Adipose tissue (tissue), 3 donors: ENCODE measurements around the gene ABHD12. TPM values are rescaled to one million over a fixed set of nuclear protein-coding genes. Genes with fewer than 3 reads are reported as not detected.

Source experiments
- H3K27ac ChIP-seq: one replicate; pipeline ENCODE4 v1.5.1; 2013; ENCODE audit warnings: low read depth, low read length
- WGBS, 3 donors: extraction: QIAGEN DNeasy Blood & Tissue Kit; methylation state at CpG; one replicate each; pipeline ENCODE4 v1.1.7; 2013; 5-methylcytosine and 5-hydroxymethylcytosine counted together
- polyA plus RNA-seq, 3 donors: library from polyadenylated mRNA; stranded (reverse); fragments of 200-250 nt; gene quantifications; one replicate each; pipeline ENCODE4 v1.2.3, GENCODE V29; 2013
- donor health status: healthy with polysubstance abuse.
- donor health status: Bipolar disorder and iron deficiency.
- donor health status: healthy.

ABHD12 gene
- polyA plus RNA-seq, 3 donors: 31.0 to 35.7 (median 33.0) TPM

DNA sequence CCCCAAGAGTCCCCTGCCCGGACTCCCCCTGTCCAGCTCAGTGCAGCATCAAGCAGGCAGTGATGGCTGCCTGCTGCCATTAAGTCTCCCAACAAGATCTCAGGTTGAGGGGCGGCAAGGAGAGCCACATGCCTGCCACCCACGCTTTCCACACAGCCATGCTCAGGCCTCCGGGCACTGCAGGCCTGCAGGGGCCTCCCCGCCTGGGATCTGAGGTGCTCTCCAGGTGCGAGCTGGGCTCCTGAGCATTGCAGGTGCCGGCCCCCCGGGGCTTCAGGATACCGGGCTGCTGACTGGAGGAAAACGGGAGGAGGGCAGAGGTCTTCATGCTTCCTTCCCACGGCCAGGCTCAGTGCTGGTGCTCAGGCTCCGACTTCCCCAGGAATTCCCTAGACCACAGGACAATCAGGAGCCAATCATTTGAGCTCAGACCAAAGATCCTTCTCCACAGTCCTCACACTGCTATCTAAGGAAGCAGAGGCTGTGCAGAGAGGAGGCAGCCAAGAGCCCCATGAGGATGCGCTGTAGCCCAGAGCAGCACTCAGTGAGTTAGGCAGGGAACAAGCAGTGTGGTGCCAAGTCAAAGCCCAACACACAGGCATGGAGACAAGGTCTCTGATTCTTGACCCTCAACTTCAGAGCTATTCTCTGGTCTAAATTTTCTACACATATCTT is 90.0 kb downstream of the ABHD12 start:
- no peak overlapping the region for H3K27ac ChIP-seq
- 74 to 87% (median 77%) methylated on average over 13 of the region's 13 CpGs for WGBS, 3 donors

DNA sequence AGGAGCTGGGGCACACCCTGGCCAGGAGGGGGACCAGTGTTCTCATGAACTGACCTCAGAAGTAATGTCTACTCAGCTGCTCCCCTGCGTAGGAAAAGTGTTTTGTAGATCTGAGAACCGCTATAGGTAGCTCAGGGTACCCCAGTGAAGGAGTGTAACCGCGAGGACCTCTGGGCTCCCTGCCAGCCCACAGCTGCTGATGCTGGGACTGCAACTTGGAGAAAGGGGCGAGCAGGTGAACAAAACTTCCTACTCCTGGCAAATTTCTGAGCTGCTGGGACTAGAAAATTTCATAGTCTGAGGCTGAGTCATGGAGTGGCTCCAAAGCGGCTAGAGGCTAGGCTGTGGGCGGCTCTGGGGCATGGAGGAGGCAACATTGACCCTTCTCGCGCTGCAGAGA is 90.8 kb downstream of the ABHD12 start:
- 84 to 89% (median 87%) methylated on average over 9 of the region's 9 CpGs for WGBS, 3 donors
- H3K27ac ChIP-seq: no peak overlapping the region

DNA sequence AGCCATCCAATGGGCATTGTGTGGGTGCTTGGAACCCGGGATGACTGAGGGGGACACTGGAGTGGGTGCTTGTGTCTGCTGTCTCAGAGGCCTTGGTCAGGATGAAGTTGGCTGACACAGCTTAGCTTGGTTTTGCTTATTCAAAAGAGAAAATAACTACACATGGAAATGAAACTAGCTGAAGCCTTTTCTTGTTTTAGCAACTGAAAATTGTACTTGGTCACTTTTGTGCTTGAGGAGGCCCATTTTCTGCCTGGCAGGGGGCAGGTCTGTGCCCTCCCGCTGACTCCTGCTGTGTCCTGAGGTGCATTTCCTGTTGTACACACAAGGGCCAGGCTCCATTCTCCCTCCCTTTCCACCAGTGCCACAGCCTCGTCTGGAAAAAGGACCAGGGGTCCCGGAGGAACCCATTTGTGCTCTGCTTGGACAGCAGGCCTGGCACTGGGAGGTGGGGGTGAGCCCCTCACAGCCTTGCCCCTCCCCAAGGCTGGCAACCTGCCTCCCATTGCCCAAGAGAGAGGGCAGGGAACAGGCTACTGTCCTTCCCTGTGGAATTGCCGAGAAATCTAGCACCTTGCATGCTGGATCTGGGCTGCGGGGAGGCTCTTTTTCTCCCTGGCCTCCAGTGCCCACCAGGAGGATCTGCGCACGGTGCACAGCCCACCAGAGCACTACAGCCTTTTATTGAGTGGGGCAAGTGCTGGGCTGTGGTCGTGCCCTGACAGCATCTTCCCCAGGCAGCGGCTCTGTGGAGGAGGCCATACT is 93.3 kb downstream of the ABHD12 start:
- WGBS, 3 donors: 81 to 85% (median 83%) methylated on average over 9 to 10 of the region's 10 CpGs
- H3K27ac ChIP-seq: no peak overlapping the region

DNA sequence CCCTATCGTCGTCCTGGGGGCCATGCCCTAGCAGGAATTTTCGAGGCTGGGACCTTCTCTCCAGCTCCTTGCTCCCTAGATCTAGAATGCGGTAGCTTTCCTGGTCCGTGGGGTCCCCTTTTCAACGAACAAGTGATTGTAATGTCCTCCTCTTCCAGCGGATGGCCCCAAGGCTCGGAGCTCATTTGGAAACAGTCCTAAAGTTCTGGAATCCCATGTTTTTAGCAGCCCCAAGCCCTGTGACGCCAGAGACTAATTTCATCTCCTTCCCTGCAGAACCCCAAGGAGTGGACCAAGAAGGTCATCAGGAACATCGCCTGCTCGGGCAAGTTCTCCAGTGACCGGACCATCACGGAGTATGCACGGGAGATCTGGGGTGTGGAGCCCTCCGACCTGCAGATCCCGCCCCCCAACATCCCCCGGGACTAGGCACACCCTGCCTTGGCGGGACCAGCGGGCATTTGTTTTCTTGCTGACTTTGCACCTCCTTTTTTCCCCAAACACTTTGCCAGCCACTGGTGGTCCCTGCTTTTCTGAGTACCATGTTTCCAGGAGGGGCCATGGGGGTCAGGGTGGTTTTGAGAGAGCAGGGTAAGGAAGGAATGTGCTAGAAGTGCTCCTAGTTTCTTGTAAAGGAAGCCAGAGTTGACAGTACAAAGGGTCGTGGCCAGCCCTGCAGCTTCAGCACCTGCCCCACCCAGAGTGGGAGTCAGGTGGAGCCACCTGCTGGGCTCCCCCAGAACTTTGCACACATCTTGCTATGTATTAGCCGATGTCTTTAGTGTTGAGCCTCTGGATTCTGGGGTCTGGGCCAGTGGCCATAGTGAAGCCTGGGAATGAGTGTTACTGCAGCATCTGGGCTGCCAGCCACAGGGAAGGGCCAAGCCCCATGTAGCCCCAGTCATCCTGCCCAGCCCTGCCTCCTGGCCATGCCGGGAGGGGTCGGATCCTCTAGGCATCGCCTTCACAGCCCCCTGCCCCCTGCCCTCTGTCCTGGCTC is 94.2 kb downstream of the ABHD12 start:
- H3K27ac ChIP-seq: no peak overlapping the region
- WGBS, 3 donors: 77 to 86% (median 79%) methylated on average over 24 of the region's 24 CpGs

DNA sequence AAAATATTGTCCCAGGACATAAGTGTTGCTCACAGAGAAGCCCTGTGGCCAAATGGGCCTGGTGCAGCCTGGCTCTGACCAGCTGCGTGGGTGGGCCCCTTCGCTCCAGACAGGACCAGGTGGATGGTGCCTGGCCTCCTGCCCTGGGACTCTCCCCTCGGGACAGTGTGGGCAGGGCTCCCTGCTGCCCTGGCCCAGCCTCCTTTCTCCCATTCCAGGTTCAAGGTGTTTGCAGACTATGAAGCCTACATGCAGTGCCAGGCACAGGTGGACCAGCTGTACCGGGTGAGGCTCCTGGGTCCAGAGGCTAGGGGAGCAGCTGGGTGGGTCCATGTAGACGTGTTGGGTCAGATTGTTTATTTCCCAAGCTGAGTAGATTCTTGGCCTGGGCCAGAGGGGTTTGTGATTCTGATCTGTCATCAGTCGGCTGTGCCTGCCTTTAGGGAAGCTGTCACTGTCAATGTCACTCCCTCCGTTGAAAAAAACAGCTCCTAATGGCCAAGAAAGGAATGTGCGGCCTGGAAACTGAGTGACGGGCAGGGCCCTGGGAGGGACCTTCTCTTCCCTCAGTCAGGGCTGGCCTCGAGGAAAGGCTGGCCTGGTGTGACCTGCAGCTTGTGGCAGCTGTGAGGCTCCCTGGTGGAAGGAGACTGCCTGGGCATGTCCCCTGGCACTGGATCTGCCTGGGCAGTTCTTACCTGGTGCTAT is 95.1 kb downstream of the ABHD12 start:
- WGBS, 3 donors: 29 to 68% (median 63%) methylated on average over 10 of the region's 10 CpGs
- no peak overlapping the region for H3K27ac ChIP-seq

DNA sequence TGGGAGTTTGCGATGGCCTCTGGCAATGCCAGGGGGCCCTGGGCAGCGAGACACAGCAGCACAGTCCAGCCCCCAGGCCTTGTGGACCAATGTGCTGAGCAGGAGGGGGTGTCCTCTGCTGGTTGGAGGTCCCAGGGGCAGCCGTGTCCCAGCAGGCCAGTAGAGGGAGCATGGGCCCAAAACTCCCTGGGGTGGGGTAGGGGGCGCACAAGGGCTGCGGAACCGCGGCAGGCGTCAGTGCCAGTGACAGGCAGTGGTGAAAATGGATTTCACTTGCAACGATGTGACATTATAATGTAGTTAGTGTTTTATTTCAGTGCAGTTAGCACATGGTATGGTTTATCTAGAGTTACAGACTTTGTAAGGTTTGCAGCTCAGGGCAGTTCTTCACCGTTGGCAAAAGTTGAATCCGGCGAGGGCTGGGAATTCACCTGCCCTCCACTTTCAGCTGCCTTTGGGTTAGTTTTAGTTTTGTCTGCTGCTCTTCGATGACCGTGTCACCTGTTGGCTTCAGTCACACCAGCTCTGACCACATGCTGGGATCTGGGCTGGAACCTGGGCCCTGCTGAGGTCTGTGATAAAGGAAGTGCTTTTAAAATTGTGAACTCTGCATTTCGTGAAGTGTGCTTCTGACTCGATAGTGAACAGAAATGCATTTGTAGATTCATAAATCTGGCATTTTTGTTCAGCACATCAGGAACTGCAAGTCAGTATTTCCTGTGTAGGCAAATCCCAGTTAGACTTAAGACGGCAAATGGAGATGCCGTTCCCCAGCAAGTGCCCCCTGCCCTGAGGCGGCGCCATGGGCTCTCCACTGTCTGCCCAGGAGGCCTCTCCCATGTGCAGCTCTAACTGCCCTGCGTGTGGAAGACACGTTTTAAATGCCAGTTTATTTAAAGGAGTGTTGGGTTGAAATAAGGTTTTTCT is 95.9 kb downstream of the ABHD12 start:
- 60 to 70% (median 64%) methylated on average over 22 of the region's 22 CpGs for WGBS, 3 donors
- no peak overlapping the region for H3K27ac ChIP-seq

DNA sequence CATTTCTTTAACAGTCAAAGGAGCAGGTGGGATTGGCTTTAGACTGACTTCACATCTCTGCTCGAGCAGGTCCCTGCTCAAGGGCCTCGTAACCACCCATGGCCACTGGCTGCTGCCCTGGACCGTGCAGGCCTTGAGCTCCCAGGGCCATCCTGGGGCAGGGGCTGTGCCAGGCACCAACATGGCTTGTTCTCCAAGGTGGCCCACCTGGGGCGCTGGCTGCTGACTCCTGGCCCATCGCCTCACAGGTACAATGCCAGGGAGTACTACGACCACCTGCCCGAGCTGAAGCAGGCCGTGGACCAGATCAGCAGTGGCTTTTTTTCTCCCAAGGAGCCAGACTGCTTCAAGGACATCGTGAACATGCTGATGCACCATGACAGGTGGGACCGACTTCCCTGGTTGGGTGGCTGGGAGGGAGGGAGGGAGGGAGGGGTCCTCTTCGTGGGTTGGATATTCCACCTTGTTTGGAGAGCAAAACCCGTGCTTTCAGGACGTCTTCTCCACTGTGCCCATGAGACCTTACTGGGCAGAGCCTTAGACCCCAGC is 96.7 kb downstream of the ABHD12 start:
- no peak overlapping the region for H3K27ac ChIP-seq
- 84 to 89% (median 89%) methylated on average over 13 of the region's 13 CpGs for WGBS, 3 donors

DNA sequence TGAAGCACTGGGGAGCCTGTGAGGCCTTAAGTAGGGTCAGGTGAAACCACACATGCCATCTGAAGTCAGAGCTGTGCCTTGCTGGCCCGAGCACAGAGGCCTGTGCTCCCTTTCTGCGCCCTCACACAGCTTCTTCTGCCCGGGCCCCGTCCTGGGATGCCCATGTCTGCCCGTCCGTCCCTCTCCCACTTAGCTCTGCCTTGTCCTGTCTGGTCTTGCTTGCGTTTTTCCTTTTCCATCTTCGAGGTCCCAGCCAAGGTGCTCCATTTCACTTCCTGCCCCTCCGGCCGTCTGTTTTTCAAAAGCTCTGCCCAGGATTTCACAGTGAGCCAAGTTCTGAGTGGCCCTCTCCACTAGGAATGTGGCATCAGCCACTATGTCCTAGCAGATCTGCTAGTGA is 97.1 kb downstream of the ABHD12 start:
- 76 to 85% (median 82%) methylated on average over 10 of the region's 10 CpGs for WGBS, 3 donors
- H3K27ac ChIP-seq: no peak overlapping the region

DNA sequence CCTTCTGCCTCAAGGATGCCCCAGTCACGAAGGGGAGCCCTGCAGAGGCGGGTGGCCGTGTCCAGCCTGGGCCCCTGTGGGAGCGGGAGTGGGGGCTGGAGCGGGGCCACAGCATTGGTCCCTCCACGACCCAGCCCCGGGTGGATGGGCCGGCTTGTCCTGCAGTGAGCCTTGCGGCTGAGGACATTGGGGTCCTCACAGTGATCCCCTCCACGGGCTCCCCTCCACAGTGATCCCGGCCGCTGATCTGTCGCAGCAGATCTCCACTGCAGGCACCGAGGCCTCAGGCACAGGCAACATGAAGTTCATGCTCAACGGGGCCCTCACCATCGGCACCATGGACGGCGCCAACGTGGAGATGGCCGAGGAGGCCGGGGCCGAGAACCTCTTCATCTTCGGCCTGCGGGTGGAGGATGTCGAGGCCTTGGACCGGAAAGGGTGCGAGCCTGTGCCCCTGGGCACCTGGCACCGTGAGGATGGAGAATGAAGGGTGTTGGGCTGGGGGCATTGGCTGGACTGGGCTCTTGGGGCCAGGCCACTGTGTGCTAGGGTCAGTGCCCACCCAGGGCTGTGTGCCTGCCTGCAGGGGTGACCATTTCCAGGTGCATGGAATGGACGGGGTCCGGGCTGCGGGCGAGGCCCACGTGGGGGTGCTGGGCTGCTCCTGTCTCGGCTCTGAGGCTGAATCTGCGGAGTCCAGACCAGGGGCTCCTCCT is 98.3 kb downstream of the ABHD12 start:
- no peak overlapping the region for H3K27ac ChIP-seq
- 92 to 96% (median 94%) methylated on average over 32 to 35 of the region's 35 CpGs for WGBS, 3 donors

DNA sequence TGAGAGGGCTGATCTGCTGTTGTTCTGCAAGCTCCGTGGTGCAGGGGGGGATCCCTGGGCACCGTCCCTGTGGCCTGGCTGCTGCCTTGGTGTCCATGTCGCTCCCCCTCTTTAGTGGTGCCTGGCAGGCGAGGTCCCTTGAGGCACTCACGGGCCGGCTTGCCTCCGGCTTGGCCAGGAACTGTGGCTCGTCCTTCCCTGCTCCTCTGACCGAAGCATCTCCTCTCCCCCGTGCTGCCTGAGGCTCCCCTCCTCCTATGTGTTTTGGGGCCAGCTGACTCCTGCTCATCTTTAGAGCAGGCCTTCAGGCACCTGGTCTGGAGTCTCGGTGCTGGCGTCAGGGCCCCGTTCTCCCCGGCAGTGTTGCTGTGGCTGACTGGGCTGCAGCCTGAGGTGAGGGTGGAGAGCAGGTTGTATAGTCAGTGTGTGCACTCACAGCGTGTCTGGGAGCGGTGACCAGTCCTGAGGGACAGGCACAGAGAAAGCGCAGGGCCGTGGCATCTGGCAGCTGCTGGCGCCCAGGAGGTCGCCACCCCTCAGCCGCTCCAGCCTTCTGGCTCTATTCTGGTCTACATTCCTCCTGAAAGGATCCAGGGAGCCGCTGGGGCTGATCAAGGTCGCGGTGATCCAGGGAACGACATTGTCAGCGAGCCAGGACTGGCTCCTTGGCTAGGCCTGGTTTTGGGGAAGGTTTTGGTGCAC is 99.1 kb downstream of the ABHD12 start:
- H3K27ac ChIP-seq: no peak overlapping the region
- WGBS, 3 donors: 90 to 94% (median 91%) methylated on average over 26 of the region's 26 CpGs

DNA sequence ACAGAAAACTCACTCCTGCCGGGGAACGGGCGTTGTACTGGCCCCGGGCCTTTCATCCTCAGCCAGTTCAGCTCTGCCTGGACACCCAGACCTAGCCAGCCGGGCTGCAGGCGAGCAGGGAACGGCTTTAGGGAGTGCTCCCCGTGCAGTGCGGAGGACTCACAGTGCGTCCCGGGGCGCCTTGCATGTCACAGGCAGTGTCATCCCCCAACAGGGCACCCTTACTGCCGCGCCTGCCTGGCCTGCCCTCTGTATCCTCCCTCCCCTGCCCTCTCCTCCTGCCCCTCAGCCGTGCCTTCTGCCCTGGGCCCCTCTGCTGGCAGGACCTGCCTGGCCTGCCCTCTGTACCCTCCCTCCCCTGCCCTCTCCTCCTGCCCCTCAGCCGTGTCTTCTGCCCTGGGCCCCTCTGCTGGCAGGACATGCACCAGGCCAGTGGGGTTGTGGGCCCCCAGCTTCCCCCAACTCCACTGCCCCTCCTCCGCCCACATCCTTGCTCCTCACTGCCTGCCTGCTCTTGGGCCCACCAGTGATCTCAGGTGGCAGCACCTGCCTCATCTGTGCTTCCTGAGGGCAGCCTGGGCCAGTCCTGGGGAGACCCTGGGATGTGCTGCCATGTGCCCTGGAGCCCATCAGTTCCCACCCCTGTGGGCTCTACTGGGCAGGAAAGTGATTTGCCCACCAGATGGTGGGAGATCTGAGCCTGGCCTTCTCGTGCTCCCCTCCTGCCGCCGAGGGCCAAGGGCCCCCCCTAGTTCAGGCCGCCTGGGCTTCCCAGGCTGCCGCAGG is 99.8 kb downstream of the ABHD12 start:
- no peak overlapping the region for H3K27ac ChIP-seq
- 93 to 96% (median 94%) methylated on average over 22 of the region's 22 CpGs for WGBS, 3 donors

DNA sequence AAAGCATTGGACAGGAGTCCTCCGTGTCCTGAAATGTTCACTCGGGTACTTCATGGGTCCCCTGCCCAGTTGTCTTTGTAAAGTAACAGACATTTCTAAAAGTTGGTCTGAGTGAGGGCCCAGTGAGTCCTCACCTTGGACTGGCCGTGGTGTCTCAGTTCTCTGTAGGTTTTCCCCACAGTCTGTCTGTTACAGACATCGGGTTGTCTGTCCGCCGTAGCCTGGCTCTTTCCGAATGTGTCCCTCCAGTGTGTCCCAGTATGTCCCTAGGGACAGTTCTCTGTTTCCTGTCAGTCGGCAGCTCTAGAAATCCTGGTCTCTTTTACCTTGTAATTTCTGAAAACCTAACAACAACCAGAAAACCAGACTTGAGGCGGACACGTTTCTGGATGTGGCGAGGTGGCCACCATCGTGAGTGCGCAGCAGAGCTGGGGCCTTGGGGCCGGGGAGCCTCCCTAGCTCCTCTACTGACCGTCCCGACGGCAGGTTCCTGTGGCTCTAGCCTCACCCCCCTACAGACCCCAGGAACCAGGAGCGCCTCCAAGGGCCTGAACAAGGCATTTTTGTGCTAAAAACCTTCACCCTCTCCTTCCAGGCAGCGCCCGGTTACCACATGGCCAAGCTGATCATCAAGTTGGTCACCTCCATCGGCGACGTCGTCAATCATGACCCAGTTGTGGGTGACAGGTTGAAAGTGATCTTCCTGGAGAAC is 100.6 kb downstream of the ABHD12 start:
- no peak overlapping the region for H3K27ac ChIP-seq

DNA sequence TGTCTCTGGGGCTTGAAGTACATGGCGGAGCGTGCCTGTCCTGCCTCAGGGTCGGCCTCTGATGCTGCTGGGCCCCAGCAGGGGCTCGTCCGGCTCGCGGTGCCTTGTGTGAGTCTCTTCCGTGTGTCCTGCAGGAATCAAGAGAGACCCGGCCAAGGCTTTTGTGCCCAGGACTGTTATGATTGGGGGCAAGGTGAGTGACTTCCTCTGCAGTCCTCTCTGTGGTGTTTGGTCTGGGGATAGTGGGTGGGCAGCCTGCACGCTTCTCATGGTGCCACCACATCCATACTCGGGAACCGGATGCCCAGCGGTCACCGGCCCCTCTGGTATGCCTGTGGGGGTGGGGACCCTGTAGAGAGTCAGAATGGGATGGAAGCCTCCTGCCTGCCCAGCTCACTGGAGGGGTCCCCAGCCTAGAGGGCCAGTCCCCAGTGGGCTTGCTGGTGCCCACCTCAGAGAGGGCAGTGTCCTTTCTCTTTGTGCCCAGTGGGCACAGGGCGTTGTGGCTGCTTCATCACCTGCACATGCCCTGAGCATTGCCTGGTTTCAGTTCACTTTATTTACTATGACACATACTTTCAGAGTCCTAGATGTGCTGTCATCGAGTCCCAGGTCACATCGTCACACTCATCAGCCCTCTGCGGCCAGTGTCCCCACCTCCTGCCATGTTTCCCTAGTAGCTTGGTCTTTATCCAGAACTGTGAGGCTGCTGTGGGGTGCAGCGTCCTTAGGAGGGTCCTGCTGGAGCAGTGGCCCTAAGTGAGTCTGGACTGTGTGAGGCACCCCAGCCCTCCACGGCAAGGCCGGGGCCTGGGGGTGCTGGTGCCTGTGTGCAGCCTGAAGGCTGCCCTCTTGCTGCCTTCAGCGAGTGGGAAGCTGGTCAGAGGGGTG is 102.1 kb downstream of the ABHD12 start:
- H3K27ac ChIP-seq: no peak overlapping the region

More for the DNA sequence above, 100.6 kb downstream of the ABHD12 start:
- 90 to 95% (median 91%) methylated on average over 24 of the region's 24 CpGs for WGBS, 3 donors

More for the DNA sequence above, 102.1 kb downstream of the ABHD12 start:
- 91 to 94% (median 94%) methylated on average over 22 of the region's 22 CpGs for WGBS, 3 donors
